HuH-7.5 (cell line): Measurements from ENCODE around the gene ZNF438.

Source experiments
- DNase-seq: peaks from one replicate; pipeline ENCODE4 v3.0.0; 2011; ENCODE audit warnings: low spot score

ZNF438 gene

GRCh38 chr10:30878920-30879319 is 152.7 kb downstream of the ZNF438 start:
- no peak for DNase-seq

GRCh38 chr10:30877111-30877510 is 154.6 kb downstream of the ZNF438 start:
- no peak for DNase-seq

GRCh38 chr10:30873411-30873810 is 158.3 kb downstream of the ZNF438 start:
- DNase-seq = no peak

GRCh38 chr10:30870896-30871295 is 160.8 kb downstream of the ZNF438 start:
- DNase-seq = no peak

- no peak for DNase-seq
Observed at GRCh38 chr10:30869566-30869965, 162.1 kb downstream of the ZNF438 start.

GRCh38 chr10:30868611-30869010 is 163.1 kb downstream of the ZNF438 start:
- no peak for DNase-seq

GRCh38 chr10:30866896-30867295 is 164.8 kb downstream of the ZNF438 start:
- no peak for DNase-seq

GRCh38 chr10:30865141-30865926 is 166.3 kb downstream of the ZNF438 start:
- DNase-seq = no peak

GRCh38 chr10:30863516-30864210 is 168.0 kb downstream of the ZNF438 start:
- DNase-seq = no peak

- DNase-seq = no peak
Observed at GRCh38 chr10:30862486-30862885, 169.2 kb downstream of the ZNF438 start.

GRCh38 chr10:30861976-30862375 is 169.7 kb downstream of the ZNF438 start:
- DNase-seq = no peak

- no peak for DNase-seq
Observed at GRCh38 chr10:30861221-30861620, 170.4 kb downstream of the ZNF438 start.

- no peak for DNase-seq
Observed at GRCh38 chr10:30858499-30858898, 173.2 kb downstream of the ZNF438 start.

GRCh38 chr10:30857803-30858202 is 173.9 kb downstream of the ZNF438 start:
- DNase-seq = no peak

- no peak for DNase-seq
Observed at GRCh38 chr10:30855131-30855530, 176.5 kb downstream of the ZNF438 start.

- no peak for DNase-seq
Observed at GRCh38 chr10:30854656-30855055, 177.0 kb downstream of the ZNF438 start.

GRCh38 chr10:30853066-30853465 is 178.6 kb downstream of the ZNF438 start:
- no peak for DNase-seq

GRCh38 chr10:30850776-30851175 is 180.9 kb downstream of the ZNF438 start:
- no peak for DNase-seq

GRCh38 chr10:30849231-30850035 is 182.2 kb downstream of the ZNF438 start:
- no peak for DNase-seq

GRCh38 chr10:30848396-30849032 is 183.2 kb downstream of the ZNF438 start:
- no peak for DNase-seq

GRCh38 chr10:30847642-30848041 is 184.0 kb downstream of the ZNF438 start:
- no peak for DNase-seq

GRCh38 chr10:30847199-30847598 is 184.5 kb downstream of the ZNF438 start:
- no peak for DNase-seq
